ENCODE data around the gene RPL12. TPM values are rescaled to one million over a fixed set of nuclear protein-coding genes. Genes with fewer than 3 reads are reported as not detected.

RPL12 gene
- total and polyA plus RNA-seq, 9 of the 15 experiments (the other 6 are each of a cell fraction or from before 2014, with no cell fraction given) = 1,614 to 4,558 (median 2,531) TPM

- TF ChIP-seq REST (IDR thresholded peaks at IDR 0.05; ENCODE audit: borderline replicate concordance) (peak; percentile 10; the same call in 1 of the 2 replicates), REST (CRISPR knock-in tag; IDR thresholded peaks at IDR 0.05; ENCODE audit: low read depth) (no peak), ZC3H8 (IDR thresholded peaks at IDR 0.05) (no peak)
Observed at GRCh38 chr9:127495884-127496555, 44.8 kb upstream of the RPL12 start (continued).

Measured in K562 (cell line).